Stimulated activated CD8-positive, alpha-beta memory T cell treated with anti-CD3 and anti-CD28 coated beads, Interleukin-12 subunit alpha, Interleukin-12 subunit beta, amount 100 ng/mL, for 4 hours (primary cell): ENCODE results near the gene METTL22.

Experiments used
- DNase-seq: peaks from one replicate; pipeline ENCODE4 v3.0.0-alpha.2; 2020; ENCODE audit warnings: low read depth

The METTL22 gene

DNA sequence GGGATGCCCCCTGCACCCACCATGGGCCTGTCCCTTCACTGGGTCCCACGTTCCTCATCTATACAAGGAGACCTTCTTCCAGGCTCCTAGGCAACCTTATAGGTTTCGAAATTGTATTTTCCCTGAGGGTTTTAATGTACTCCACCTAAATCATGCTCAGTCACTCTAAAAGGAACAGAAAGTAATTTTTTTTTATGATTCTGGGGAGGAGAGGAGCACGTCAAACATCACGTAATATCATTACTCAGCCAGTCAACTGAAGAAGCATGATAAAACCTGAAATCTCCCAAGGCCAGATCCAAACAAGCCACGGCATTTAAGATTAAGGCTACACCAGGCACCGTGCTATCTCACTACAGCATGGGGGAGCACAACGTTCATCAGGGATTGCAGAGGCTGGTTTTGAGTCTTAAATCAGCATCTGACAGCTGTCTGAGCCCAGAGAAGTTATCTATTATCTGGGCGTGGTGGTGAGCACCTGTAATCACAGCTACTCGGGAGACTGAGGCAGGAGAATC lies 27.3 kb upstream of the METTL22 start:
- no peak for DNase-seq

GRCh38 chr16:8595783-8596182 lies 25.7 kb upstream of the METTL22 start:
- no peak for DNase-seq

DNA sequence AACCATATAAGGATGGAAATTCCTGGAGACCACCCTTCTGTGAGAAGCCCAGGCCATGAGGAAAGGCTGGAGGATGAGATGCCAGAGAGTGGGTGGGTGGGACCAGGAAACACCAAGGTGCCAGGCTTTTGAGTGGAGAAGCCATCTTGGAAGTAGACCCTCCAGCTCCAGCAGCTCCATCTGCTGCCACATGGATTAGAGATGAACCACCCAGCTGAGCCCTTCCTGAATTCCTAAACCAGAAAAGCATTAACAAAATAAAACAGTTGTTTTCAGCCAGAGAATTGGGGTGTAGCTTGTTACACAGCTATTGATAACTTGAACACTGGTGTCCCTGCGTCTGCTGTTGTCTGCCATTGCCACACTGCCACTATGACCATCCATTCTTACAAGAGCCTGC lies 24.9 kb upstream of the METTL22 start:
- no peak for DNase-seq

- DNase-seq: no peak
Observed at GRCh38 chr16:8600144-8600775, 21.2 kb upstream of the METTL22 start.

DNA sequence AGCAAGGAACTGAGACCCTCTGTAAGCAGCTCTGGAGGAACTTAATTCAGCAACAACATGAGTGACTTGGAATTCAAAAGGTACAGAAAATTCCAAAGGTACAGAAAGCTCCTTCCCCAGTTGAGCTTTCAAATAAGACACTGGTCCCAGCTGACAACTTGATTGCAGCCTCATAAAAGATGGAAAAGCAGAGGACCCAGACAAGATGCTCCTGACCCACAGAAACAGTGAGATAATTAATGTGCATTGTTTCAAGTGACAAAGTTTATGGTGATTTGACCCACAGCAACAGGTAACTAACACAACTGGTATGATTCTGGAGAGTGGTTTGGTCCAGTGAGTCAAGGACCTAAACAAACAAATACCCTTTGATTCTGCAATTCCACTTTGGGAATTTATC lies 15.9 kb upstream of the METTL22 start:
- DNase-seq: no peak

GRCh38 chr16:8607214-8607613 lies 14.3 kb upstream of the METTL22 start:
- no peak for DNase-seq

DNA sequence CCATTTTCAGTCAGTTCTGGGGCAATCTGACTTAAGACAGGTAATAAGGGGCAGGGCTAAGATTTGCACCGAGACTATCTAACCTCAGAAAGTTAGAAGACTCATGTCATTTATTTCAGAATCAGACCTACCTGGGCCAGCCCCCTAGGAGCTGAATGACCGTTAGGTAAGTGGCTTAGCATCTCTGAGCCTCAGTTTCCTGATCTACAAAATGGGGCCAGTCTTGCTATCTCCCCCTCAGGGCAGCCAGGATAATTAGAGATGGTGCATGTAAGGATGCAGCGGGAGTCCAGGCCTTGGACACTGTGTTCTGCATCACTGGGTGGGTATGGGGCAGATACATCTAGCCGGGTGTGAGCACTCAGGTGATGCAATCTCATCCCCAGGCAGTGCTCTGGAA lies 10.4 kb upstream of the METTL22 start:
- DNase-seq: no peak

GRCh38 chr16:8611886-8612600 lies 9.5 kb upstream of the METTL22 start:
- DNase-seq: no peak

- no peak for DNase-seq
Observed at GRCh38 chr16:8614435-8615029, 7.0 kb upstream of the METTL22 start.

- no peak for DNase-seq
Observed at GRCh38 chr16:8619671-8620370, 1.7 kb upstream of the METTL22 start.

- no peak for DNase-seq
Observed at GRCh38 chr16:8620535-8620934, 963 bp upstream of the METTL22 start.

DNA sequence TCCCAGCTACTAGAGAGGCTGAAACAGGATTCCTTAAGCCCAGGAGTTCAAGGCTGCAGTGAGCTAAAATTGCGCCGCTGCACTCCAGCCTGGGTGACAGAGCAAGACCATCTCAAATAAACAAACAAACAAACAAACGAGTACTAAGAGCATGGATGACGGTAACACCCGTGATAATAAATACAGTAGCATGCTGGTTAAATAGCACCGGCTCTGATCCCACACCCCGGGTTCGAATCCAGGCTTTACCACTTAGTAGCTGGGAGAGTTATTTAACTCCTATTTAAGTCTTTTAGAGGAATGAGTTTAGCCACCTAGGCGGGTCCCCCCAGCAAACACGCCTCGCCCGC lies 301 bp upstream of the METTL22 start:
- DNase-seq: no peak

- DNase-seq: no peak
Observed at GRCh38 chr16:8622315-8622656, 788 bp downstream of the METTL22 start.

GRCh38 chr16:8623634-8624033 lies 2.1 kb downstream of the METTL22 start:
- DNase-seq: no peak

DNA sequence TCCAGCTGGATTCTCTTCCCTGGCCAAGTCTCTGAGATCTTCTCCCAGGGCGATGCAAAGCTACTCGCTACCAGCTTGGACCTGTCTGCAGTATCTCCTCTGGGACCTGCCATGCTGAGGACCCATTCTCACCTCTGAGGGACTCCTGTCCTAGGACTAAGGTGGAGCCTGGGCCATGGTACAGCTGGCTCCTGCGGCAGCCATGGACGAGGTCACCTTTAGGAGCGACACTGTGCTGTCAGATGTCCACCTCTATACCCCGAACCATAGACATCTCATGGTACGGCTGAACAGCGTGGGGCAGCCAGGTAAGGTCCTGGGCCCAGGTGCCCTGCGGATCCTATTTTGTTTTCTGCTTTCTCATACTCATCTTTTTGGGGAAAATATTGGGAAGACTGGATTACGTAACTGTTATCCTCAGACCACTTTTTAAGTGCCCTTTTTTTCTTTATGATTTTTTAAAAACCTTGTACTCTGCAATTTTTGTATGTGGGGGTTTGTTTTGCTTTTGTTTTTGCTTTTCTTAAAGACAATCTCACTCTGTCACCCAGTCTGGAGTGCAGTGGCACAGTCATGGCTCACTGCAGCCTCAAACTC lies 4.1 kb downstream of the METTL22 start:
- DNase-seq: no peak

GRCh38 chr16:8626946-8627345 lies 5.4 kb downstream of the METTL22 start:
- no peak for DNase-seq

- no peak for DNase-seq
Observed at GRCh38 chr16:8627456-8627855, 6.0 kb downstream of the METTL22 start.

- DNase-seq: no peak
Observed at GRCh38 chr16:8628981-8629725, 7.7 kb downstream of the METTL22 start.

DNA sequence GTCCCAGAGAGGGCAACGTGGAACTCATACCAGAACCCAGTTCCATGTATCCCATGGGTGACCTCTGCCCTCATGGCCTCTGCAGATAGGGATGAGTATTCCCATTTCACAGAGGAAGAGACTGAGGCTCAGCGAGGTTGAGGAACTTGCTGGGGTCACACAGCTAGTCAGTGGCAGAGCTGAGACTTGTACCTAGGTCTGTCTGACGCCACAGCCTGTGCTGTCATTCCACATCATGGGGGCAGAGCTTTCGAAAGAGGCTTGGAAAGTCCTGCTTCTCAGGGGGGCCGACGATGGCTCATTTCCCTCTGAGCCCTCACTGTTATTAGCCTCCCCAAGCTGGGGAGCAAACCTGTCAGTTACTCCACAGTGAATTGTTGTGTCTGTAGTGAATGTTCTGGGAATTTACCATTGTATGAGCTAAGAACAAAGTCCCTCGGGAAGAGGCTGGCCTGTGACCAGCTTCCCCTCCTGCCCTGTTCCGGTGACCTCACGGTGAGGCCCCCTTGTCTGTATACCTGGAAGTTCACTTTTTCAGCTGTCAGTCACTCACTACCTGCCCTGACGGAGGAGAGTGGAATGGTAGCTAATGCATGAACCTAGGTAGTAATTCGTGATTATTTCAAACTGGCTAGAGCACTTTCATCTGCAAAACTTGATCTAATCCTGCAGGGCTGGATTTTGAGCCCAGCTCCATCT lies 8.9 kb downstream of the METTL22 start:
- DNase-seq: no peak

- no peak for DNase-seq
Observed at GRCh38 chr16:8631373-8631772, 9.9 kb downstream of the METTL22 start.

GRCh38 chr16:8631818-8632465 lies 10.4 kb downstream of the METTL22 start:
- DNase-seq: no peak
